GM21367 (cell line): ENCODE data around the gene GALR2.
"Not testable (repeated sequence)": the region's sequence is repeated elsewhere in the genome, so short reads cannot be mapped to it uniquely, and the experiment has no call there.

Experiments used
- ATAC-seq: cut with Tn5 transposase; IDR thresholded peaks from one replicate; pipeline ENCODE4 v1.9.1; 2021; ENCODE audit not compliant: unreplicated experiment

GALR2 gene

GRCh38 chr17:76049836-76050537 is 24.6 kb upstream of the GALR2 start:
- no peak for ATAC-seq

GRCh38 chr17:76050538-76051467 is 23.8 kb upstream of the GALR2 start:
- ATAC-seq = no peak

GRCh38 chr17:76051561-76051960 is 23.0 kb upstream of the GALR2 start:
- no peak for ATAC-seq

GRCh38 chr17:76053246-76054111 is 21.1 kb upstream of the GALR2 start:
- ATAC-seq = no peak

GRCh38 chr17:76054112-76054476 is 20.5 kb upstream of the GALR2 start:
- ATAC-seq = no peak

- no peak for ATAC-seq
Measured at GRCh38 chr17:76056882-76057281, 17.7 kb upstream of the GALR2 start.

- not testable (repeated sequence) for ATAC-seq
Measured at GRCh38 chr17:76058264-76058663, 16.3 kb upstream of the GALR2 start.

- no peak for ATAC-seq
Measured at GRCh38 chr17:76063875-76064546, 10.6 kb upstream of the GALR2 start.

- no peak for ATAC-seq
Measured at GRCh38 chr17:76065775-76066174, 8.8 kb upstream of the GALR2 start.

- no peak for ATAC-seq
Measured at GRCh38 chr17:76071531-76072147, 2.9 kb upstream of the GALR2 start.

GRCh38 chr17:76072148-76072858 is 2.3 kb upstream of the GALR2 start, which contains the start of gene SRP68:
TSS of gene SRP68 (minus strand) at chr17:76072517. CDS start at chr17:76072491, 26 bp downstream.
- peak; percentile 83 for ATAC-seq

- ATAC-seq = no peak
Measured at GRCh38 chr17:76075364-76076145, 974 bp downstream of the GALR2 start.

GRCh38 chr17:76076146-76076764 is 1.7 kb downstream of the GALR2 start:
- ATAC-seq = no peak

GRCh38 chr17:76076765-76077583 is 2.4 kb downstream of the GALR2 start:
- ATAC-seq = no peak

GRCh38 chr17:76077584-76078110 is 3.1 kb downstream of the GALR2 start:
- no peak for ATAC-seq

GRCh38 chr17:76078370-76078769 is 3.8 kb downstream of the GALR2 start:
- ATAC-seq = not testable (repeated sequence)

GRCh38 chr17:76078860-76079534 is 4.4 kb downstream of the GALR2 start, which contains the start of gene ZACN:
TSS of gene ZACN (plus strand) at chr17:76079182. CDS start at chr17:76079265, 83 bp downstream.
- ATAC-seq = no peak
